Stimulated activated CD4-positive, alpha-beta T cell treated with anti-CD3 and anti-CD28 coated beads, Interleukin-1b, Interleukin-23, amount 100 ng/mL, for 24 hours (primary cell): ENCODE measurements around the gene PRSS50.
"Not testable (repeated sequence)": the region's sequence is repeated elsewhere in the genome, so short reads cannot be mapped to it uniquely, and the experiment has no call there.

Source experiments
- DNase-seq, 4 experiments: peaks; one replicate each; pipeline ENCODE4 v3.0.0-alpha.2; 2020; ENCODE audit warnings: low read depth in 4 of 4, low spot score in 1 of 4

Gene PRSS50

DNA sequence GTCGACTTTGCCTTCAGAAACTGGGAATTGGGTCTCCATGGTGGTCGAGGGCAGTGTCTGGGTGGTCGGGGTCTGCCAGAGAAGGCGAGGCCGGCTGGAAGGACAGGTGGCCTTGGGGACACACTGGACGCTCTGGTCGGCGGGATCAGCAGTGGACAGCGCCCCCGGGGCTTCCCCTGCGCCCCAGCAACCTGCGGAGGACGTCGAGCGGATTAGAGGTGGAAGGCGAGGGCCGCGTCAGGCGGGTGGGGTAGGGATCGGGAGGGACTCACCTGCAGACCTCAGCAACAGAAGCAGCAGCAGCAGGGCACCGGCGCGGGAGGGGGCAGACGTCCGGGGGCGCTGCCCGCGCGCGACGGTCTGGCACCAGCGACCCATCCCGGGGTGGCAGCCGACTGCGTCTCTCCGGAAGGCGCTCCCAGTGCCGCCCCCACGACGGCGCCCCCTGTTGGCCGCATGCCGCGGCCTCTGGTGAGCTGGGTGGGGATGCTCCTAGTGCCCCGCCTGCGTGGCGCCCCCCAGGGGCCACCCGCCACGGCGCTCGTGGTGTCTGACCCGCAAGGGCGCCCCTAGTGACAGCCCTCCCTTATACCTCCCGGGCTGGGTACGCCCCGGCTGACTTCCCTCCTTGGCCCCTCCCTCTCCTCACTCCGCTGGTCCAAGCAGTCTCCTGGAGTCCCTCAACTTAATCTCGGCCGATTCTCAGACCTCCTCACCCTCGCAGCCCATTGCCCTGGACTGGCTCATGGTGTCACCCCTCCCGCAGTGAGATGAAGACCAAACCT is at the start of gene PRSS50:
Gene PRSS50, minus strand, starts transcription at position 423 of the 785 bp plus-strand sequence. Its CDS starts 45 bp downstream, at position 378.
- no peak for DNase-seq

DNA sequence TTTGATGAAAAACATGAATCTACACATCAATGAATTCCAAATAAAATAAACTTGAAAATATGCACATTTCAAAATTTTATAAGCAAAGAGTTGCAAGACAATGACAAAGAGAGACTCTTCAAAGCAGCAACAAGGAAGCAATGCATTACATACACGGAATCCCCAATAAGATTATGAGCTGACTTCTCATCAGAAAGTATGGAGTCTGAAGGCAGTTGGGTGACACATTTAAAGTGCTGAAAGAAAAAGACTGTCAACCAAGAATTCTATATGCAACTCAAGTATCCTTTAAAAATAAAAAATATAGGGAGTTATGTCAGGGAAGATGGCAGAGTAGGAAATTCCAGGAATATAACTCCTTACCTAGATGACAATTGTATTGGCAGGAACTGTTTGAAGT is 46.5 kb upstream of the PRSS50 start:
- DNase-seq: no peak

DNA sequence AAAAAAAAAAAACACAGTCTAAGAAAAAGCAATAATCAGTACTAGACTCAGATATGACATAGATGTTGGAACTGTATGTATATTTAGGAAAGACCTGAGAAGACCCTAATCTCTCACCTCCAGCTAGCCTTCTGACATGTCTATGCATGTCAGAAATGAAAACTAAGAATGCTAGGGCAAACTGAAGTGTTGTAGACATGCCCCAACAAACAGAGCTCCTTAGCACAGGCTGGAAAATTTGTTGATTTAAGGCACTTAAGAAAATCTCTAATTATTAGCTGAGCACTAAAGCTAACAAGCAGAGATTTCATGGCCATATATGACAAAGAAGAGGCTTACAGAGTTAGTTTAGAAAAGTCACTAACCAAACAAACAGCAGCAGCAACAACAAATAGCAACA is 45.5 kb upstream of the PRSS50 start:
- DNase-seq: no peak

DNA sequence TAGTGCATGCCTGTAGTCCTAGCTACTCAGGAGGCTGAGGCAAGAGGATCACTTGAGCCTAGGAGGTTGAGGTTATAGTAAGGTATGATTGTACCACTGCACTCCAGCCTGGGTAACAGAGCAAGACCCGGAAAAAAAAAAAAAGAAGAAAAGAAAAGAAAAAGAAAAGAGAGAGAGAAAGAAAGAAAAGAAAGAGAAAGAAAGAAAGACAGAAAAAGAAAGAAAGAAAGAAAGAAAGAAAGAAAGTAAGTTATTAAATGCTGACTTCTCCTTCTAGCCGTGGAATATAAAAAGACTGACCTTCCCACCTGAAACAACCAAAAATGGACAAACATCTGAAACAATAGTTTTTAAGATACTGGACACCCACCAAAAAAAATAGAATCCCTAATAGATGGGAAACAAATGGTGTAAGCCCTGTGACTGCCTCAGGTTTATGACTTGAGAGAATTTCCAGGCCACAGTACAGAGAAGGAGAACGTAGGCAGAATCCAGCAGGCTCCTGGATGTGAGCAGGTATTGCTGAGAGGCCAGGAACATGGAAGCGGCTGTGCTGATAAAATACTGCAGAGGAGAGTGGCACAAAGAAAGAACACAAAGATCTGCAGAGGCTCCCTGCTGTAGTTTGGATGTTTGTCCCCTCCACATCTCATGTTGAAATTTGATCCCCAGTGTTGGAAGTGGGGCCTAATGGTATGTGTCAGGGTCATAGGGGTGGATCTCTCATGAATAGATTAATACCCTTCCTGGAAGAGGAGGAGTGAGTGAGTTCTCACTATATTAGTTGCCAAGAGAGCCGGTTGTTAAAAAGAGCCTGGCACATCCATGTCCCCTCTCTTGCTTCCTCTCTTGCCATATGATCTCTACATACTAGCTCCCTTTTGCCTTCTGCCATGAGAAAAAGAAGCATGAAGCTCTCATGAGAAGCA is 41.8 kb upstream of the PRSS50 start:
- DNase-seq: no peak

GRCh38 chr3:46756642-46757041 is 39.0 kb upstream of the PRSS50 start:
- no peak for DNase-seq

DNA sequence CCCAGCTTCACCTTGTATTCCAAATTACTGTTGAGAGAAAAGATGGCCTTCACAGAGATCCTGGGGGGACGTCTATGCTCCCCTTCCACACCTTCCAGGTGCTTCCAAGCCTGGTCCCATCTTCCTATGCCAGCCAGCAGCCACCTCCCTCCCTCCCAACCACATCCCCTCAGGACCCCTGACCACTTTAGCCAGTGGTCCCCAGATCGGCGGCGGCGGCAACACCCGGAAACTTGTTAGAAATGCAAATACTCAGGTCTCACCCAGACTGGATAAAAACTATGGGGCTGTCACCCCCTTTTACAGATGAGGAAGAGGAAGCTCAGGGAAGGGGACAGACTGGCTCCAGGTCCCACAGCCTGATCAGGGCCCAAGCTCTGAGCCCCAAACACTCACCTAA is 38.0 kb upstream of the PRSS50 start:
- no peak for DNase-seq

DNA sequence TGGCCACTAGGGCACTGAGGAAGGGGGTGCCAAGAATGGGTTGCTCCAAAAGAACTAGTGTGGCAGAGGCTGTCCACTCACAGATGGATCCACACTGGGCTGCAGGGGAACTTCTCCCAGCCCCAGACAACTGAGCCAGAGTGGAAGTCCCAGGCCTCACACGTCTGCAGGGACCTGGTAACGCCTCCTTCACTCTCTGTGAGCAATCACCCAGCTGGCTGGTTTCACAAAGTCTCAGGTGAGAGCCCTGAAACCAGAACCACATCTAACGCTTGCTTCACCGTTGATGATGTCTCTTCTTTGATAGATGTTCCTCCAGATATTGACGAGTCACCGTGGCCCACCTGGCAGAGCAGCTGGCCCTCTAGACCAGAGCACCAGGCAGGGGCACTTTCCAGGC is 35.5 kb upstream of the PRSS50 start:
- not testable (repeated sequence) for DNase-seq

DNA sequence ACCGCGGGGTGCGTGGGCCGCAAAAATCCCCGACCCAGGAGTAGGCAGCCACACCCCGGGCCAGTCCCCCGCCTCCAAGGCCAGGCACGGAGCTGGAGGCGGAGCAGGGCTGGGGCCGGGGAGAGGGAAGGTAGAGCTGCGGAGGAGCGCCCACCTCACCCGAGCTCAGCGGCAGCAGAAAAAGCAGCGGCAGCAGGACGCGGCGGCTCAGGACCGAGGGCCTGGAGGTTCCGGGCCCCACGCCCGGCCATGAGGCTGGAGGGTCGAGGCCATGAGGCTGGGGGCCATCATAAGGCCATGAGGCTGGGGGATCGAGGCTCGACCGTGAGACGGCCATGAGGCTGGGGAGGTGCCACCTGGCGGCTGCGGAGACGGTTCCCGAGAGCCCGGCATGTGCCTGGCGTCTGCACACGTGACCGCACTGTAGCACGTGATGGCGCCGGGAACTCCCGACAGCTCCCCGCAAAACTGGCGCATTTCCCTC is 32.9 kb upstream of the PRSS50 start:
- no peak for DNase-seq

DNA sequence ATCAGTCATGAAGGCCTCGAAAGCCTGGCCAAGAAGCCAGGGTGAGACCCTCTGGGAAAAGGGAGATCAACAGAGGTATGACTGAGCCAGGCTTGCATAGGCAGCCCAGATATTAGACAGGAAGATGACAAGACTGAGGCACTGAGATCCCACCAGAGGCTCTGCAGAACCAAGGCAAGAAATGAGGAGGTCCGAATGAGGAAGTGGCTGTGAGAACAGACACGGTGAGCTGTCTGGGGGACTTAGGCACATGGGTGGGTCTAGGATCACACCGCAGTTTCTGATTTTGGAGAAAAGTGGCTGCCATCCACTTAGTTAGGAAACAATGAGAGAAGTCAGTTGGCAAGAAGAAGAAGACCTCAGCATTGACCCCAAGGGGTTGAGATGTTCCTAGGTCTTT is 31.5 kb upstream of the PRSS50 start:
- DNase-seq: no peak

DNA sequence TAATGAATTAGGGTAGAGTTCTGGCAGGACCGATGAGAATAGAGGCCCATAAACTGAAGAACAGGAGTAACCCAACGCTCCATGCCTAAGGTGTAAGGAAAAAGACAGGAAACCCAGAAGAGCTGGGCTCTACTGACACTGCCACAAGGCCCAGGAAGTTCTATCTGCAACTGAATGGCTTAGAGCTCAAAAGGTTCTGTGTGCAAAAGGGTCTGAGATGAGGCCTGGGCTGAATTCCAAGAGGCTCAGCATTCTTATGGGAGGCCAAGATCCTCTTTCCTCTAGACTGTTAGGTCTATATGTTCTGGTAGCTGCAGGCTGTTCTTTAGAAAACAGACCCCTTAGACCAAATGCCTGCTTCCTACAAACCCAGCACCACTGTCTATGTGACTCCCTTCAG is 30.5 kb upstream of the PRSS50 start:
- DNase-seq: no peak

- DNase-seq: no peak
Measured at GRCh38 chr3:46746711-46747110, 29.0 kb upstream of the PRSS50 start.

DNA sequence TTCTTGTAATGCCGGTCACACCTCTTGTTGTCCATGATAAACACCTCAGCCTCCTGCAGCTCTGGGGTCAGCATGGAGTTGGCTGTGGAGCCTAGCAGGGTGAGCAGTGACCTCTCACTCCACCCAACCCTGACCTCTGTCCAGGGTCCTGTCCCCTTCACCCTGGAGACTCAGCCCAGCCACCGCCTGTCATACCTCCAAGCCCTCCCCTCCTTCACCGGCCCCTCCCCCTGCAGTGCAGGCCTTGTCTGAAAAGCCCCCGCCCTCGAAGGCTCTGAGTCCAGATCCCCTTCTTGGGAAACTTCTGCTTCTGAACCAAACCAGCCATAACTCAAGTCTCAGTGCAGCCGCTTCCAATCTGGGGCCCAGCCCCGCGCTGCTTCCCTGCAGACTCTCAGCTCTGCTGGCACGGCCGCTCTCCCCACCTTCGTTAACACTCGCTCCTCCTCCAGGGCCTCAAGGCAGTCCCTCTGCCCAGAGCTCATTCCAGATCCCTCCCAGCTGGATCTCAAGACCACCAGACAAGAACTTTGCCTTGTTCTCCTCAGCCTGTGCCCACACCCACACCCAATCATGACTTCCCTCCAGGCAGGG is 25.4 kb upstream of the PRSS50 start:
- DNase-seq: no peak

DNA sequence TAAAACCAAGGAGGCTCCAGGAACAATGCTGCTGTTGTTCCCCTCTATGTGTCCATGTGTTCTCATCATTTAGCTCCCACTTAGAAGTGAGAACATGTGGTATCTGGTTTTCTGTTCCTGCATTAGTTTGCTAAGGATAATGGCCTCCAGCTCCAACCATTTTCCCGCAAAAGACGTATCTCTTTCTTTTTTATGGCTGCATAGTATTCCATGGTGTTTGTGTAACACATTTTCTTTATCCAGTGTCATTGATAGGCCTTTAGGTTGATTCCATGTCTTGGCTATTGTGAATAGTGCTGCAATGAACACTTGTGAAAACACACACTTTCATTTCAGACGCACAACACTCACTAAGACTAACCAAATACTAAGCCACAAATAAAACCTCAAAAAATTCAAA is 21.9 kb upstream of the PRSS50 start:
- not testable (repeated sequence) for DNase-seq

GRCh38 chr3:46737329-46737731 is 19.7 kb upstream of the PRSS50 start:
- no peak for DNase-seq

DNA sequence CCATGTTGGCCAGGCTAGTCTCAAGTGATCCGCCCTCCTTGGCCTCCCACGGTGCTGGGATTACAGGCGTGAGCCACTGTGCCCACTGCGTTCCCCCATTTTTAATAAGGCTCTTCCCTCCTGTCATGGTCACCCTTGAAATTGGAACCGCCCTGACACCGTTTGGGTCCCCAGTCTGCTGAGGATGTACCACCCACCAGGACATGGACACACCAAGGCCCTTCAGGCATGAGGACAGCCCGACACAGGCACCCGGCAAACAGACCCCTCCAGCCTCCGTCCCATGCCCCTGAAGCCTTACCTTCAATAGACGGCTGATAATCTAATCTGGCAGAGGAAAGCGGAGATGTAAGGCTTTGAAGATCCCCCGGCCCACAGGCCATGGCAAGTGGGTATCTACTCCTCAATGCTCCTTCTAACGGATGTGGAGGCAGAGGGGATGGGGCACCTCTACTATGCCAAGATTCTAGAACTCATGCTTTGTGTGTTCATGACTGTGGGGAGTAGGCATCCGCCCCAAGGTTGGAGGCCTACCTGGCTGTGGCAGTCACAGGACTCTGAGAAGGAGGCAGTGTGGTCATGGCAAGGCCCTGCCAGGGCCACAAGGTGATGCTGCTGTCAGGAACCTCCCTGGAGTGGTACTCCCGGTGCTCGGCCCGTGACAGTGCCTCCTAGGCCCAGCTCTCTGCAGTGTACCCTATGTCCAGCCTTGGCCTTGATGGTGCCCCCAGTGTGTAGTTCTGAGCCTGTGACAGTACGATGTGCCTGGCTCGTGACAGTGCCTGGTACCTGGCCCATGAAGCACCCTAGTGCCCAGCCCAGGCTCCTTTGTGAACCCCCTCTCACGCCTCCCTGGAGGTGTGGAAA is 18.6 kb upstream of the PRSS50 start:
- DNase-seq: no peak

- DNase-seq: no peak
Measured at GRCh38 chr3:46734773-46735172, 17.1 kb upstream of the PRSS50 start.

DNA sequence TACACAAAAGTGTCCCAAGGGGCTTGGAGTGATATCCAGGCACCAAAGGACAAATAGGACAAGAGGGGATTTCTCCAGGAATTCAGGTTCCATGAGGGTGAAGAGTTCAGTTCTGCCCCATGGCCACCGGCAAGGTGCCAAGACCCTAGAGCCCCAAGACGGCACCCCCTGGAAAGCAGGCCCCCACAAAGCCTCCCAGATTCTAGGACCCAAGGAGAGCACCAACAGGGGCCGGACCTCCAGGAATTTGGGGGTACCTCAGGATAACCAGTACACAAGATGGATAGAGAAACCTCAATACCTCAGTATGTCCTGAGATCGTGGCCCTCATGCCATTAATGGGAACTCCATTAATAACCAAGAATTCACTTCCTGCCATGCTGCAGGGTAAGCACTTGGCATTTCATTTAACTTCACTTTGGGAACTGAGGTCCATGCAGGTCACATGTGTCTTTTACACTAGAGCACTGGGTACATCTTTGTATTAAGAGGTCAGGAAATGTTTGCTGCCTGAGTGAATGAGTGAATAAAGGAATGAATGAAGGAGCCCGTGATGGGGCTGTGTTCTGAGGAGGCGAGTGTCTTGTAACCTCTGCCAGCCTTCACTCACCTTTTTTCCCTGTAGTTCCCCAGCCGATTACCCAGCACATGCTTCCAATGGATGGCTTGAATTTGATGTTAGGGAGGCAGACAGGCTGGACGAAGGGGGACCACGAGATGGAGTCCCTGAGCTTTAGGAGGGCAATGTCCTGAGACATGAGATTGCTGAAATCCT is 15.5 kb upstream of the PRSS50 start:
- DNase-seq: no peak

DNA sequence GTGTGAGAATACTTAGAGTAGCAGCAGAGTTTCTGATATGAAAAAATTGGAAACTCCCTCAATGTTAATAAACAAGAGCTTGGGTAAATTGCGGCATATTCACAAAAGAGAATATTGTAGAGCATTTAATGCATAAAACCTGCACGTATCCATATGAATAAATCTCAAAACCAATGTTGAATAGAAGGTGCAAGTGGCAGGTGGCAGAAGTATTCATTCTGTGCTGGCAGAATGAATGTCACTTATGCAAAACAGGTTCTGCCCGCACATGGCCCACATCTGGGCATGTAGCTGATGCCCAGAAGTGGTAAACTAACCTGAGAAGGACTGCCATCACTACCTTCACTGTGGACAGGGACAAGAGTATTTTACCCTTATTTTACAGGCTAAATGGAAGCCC is 14.1 kb upstream of the PRSS50 start:
- DNase-seq: no peak

DNA sequence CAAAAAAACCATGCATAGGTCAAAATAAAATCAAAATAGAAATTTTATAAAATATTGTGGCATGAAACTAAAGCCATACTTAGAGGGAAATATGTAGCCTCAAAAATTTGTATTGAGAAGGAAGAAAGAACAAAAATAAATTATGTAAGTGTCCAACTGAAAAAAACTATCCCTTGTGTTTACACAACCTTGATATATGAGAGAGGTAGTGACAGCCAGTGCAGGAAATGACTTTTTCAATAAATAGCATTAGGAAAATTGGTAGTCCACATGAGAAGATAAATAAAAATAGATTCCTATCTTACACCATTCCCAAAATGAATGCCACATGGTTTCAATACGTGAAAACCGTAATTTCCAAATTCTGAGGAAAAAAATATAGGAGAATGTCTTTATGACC is 13.2 kb upstream of the PRSS50 start:
- no peak for DNase-seq

DNA sequence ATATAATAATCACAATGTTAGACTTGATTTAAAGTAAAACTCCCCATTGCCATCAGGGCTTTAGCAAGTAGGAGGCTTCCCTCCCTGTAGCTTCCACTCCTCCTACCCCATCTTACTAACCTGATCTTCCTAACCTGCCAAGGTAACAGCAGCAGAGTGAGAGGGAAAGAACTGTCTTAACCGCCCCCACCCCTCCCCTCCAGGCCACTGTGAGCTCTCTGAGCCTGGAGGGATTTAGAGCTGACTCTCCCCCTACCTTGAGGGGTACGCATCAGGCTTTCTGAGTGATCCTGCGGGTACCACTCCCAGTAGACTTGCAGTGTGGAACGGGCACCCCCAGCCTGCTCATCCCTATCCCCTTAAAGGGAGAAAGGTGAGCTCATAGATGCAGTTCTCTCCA is 11.4 kb upstream of the PRSS50 start:
- DNase-seq: no peak
